AG04450 (cell line): ENCODE measurements around the gene STAT4. TPM values are rescaled to one million over a fixed set of nuclear protein-coding genes. Genes with fewer than 3 reads are reported as not detected.

ENCODE experiments used
- CTCF ChIA-PET: fragments of 300-600, 350-600 bp; formaldehyde crosslinking; extraction: SDS; loops from one replicate; lab custom pipeline; 2022; ENCODE audit warnings: antibody characterized with exemption, inconsistent platforms; lab: Charles Lee
- POLR2A ChIA-PET: fragments of 350-600 bp; formaldehyde crosslinking; extraction: SDS; loops from one replicate; lab custom pipeline; 2021; ENCODE audit warnings: antibody characterized with exemption, inconsistent platforms; lab: Yijun Ruan, JAX
- DNase-seq: peaks from one replicate; pipeline ENCODE4 v3.0.0-alpha.2; 2011; ENCODE audit warnings: low read depth, low spot score
- H3K27ac ChIP-seq: one replicate; pipeline ENCODE4 v1.5.1; 2012; ENCODE audit warnings: low read depth, low read length, control low read depth
- H3K27me3 ChIP-seq: one replicate; pipeline ENCODE4 v1.6.0; 2012; ENCODE audit warnings: low read length; ENCODE audit not compliant: control insufficient read depth, insufficient read depth
- H3K4me3 ChIP-seq: 2 replicates; pipeline ENCODE4 v1.5.1; 2011; ENCODE audit warnings: mild to moderate bottlenecking, low read depth, low read length, control low read depth
- H3K9me3 ChIP-seq: 2 replicates; pipeline ENCODE4 v1.5.1; 2012; ENCODE audit warnings: low read length; ENCODE audit not compliant: control insufficient read depth, insufficient read depth
- polyA plus RNA-seq: library from polyadenylated mRNA; depleted of rRNA; stranded (reverse); fragments of >200 nt; gene quantifications from 2 replicates; pipeline ENCODE4 v1.2.3, GENCODE V29; 2011
- TF ChIP-seq, protein P1 (sequence below): IDR thresholded peaks from 2 replicates; pipeline ENCODE4 v1.5.1; 2011; ENCODE audit warnings: low read depth, low read length, control low read depth, inconsistent platforms

Gene STAT4
- polyA plus RNA-seq, 1 experiment, result 1.3 TPM

DNA sequence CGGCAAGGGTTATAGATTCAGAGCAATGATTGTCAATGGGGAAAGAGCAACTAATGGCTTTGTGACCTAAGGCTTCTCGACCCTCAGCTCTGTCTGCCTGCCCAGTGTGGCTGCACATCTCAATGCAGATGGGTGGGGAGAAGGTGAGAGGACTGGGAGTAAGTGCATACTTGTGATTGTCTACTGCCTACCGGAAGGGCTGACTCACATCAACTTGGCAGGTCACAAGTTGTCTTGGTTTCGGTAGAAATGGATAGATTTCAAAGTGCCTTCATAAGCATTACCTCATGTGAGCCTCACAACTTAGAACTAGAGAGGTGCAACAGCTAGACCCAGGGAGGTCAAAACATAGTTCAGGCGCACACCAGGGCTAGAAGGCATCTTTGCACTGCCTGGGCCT is 166.2 kb downstream of the STAT4 start:
- TF ChIP-seq, protein P1, sequence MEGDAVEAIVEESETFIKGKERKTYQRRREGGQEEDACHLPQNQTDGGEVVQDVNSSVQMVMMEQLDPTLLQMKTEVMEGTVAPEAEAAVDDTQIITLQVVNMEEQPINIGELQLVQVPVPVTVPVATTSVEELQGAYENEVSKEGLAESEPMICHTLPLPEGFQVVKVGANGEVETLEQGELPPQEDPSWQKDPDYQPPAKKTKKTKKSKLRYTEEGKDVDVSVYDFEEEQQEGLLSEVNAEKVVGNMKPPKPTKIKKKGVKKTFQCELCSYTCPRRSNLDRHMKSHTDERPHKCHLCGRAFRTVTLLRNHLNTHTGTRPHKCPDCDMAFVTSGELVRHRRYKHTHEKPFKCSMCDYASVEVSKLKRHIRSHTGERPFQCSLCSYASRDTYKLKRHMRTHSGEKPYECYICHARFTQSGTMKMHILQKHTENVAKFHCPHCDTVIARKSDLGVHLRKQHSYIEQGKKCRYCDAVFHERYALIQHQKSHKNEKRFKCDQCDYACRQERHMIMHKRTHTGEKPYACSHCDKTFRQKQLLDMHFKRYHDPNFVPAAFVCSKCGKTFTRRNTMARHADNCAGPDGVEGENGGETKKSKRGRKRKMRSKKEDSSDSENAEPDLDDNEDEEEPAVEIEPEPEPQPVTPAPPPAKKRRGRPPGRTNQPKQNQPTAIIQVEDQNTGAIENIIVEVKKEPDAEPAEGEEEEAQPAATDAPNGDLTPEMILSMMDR, result no peak
- peak; percentile 18 for DNase-seq
- Histone ChIP-seq H3K27me3 (no peaks in the 10 kb centered on the region), H3K4me3 (no peak overlapping the region), H3K9me3 (no peaks in the 10 kb centered on the region; the same call in 1 of the 2 replicates), H3K27ac (no peak overlapping the region)
- POLR2A ChIA-PET, result no interaction called here
- CTCF ChIA-PET, result no interaction called here

DNA sequence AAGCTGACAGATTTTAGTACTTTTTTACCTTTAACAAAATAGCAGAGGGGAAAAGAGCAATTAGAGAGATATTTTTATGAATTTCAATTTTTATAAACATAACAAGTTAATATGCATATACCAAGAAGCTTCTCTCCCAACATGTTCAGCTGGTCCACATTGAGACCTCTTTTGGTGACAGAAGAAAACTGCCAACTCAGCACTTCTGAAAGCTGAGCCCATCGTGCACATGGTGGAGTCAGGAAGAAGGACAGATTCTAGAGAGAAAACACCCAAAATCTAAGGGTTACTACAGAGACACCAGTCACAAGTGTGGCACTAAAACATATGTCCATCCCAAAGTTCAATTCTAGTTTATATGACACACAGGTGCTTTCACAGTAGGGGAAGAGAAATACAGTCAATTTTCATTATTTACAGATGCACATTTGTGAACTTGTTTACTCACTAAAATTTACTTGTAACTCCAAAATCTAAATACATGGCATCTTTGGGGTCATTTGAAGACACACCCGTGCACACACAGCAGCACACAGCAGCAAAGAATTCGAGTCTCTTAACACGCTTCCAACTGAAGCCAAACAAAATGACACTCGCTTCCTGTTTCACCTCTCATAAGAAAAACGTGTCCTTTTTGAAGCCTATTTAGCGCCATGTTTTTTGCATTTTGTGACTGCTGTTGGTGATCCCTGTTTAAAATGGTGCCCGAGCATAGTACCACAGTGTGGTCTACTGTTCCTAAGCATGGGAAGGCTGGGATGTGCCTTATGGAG is 168.3 kb downstream of the STAT4 start:
- POLR2A ChIA-PET, result no interaction called here
- Histone ChIP-seq H3K9me3 (no peaks in the 10 kb centered on the region; the same call in 1 of the 2 replicates), H3K27ac (no peak overlapping the region), H3K27me3 (no peaks in the 10 kb centered on the region), H3K4me3 (no peak overlapping the region)
- DNase-seq, result no peak
- TF ChIP-seq, protein P1, result no peak
- CTCF ChIA-PET, result interaction anchor here (0.6 kb wide), 1 partner anchor 18 kb away, joined by 3 read pairs; no protein-coding TSS in a partner anchor

DNA sequence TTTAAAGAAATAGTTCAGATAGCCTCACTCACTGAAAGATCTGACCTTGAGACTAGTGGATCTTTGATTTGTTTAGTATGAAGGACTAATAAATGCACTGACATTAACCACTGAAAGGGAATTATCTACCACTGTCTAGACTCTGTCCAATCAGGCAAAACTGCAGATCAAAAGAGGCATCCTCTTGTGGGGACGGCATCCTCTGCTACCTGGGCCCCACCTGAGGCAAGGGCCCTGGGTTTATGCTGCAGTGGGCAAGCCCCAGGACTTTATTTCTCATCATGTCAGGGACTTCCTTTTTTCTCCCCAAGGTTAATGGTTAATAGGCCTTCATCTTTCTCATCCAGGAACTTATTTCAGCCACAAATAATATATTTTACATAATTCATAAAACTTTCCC is 169.1 kb downstream of the STAT4 start:
- no peak for DNase-seq
- ChIA-PET CTCF (interaction anchor here (0.6 kb wide), 1 partner anchor 19 kb away, joined by 3 read pairs; no protein-coding TSS in a partner anchor), POLR2A (no interaction called here)
- Histone ChIP-seq H3K27me3 (no peaks in the 10 kb centered on the region), H3K27ac (no peak overlapping the region), H3K9me3 (no peaks in the 10 kb centered on the region; the same call in 1 of the 2 replicates), H3K4me3 (no peak overlapping the region)
- TF ChIP-seq, protein P1, result no peak

DNA sequence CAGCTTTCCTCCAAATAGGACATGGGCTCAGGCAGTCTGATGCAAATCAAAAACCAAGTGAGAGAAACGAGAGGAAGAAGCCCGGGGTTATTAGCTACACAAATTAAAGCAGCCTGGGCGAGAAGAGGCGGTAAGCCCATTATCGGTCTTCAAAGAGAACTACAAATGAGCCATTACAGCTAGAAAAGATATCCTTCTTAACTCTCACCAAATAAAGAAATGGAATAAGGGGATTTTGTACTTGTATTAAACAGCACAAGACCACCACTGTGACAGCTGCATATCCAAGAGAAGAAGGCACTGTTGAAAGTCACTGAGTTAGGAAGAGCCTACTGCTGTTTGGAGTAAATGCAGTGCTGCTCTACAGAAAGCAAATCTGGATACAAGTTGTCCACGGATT is 169.5 kb downstream of the STAT4 start:
- H3K4me3 ChIP-seq, result no peak overlapping the region
- no peaks in the 10 kb centered on the region for H3K27me3 ChIP-seq
- H3K27ac ChIP-seq, result no peak overlapping the region
- ChIA-PET CTCF (interaction anchor here (1.9 kb wide), 1 partner anchor 200 kb away, joined by 4 read pairs; no protein-coding TSS in a partner anchor), POLR2A (no interaction called here)
- H3K9me3 ChIP-seq, result no peaks in the 10 kb centered on the region; the same call in 1 of the 2 replicates
- TF ChIP-seq, protein P1, result no peak
- DNase-seq, result no peak

DNA sequence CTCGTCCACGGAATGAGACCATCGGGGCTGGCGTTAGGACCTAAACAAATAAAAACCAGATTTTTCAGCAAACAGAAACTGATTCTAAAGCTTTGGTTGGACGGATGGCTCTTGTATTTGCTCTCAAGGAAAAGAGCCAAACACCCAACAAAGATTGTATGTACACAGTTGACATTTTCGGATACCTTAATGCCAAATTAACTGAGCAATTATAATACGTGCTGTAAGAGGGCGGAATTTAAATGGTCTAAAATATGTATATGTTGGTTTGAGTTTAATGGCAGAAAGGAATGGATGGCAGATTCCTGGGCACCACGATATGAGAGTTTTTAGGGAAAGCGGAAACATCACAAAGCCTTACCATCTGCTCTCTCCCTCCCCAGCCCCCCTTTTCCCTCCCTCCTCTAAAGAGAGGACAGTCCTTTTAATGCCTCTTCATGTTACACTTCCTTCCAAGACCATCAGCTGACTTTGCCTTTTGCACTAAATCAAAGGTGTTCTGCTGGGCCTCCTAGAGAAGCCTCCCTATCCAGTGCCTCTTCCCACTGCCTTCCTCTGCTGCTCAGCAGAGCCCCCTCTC is 170.1 kb downstream of the STAT4 start:
- TF ChIP-seq, protein P1, result no peak
- Histone ChIP-seq H3K27me3 (no peaks in the 10 kb centered on the region), H3K27ac (peak overlapping the region; percentile 49), H3K9me3 (no peaks in the 10 kb centered on the region), H3K4me3 (no peak overlapping the region)
- no peak for DNase-seq
- ChIA-PET POLR2A (interaction anchor here (1.0 kb wide), 1 partner anchor 99 kb away, joined by 5 read pairs; no protein-coding TSS in a partner anchor), CTCF (interaction anchor here (0.6 to 1.9 kb wide), 3 partner anchors 10 to 200 kb away, joined by 3 to 4 read pairs (median 4); no protein-coding TSS in a partner anchor)
